Activated gamma-delta T cell treated with Interleukin-2 at 50 U/mL for 16 hours (primary cell): ENCODE measurements around the gene GOLGA6B.
"Not testable (repeated sequence)": the region's sequence is repeated elsewhere in the genome, so short reads cannot be mapped to it uniquely, and the experiment has no call there.

Source experiments
- DNase-seq: peaks from one replicate; pipeline ENCODE4 v3.0.0-alpha.2; 2020

The GOLGA6B gene

GRCh38 chr15:72669803-72670202 lies 15.3 kb downstream of the GOLGA6B start:
- DNase-seq: not testable (repeated sequence)

GRCh38 chr15:72670656-72671352 lies 16.3 kb downstream of the GOLGA6B start:
- DNase-seq: peak; percentile 60

GRCh38 chr15:72671525-72671924 lies 17.0 kb downstream of the GOLGA6B start:
- DNase-seq: no peak

GRCh38 chr15:72676838-72677237 lies 22.3 kb downstream of the GOLGA6B start:
- no peak for DNase-seq

- DNase-seq: no peak
These were observed 26.4 kb downstream of the GOLGA6B start for GRCh38 chr15:72680931-72681330.

GRCh38 chr15:72682772-72683171 lies 28.3 kb downstream of the GOLGA6B start:
- DNase-seq: no peak

GRCh38 chr15:72685301-72685924 lies 30.9 kb downstream of the GOLGA6B start:
- no peak for DNase-seq

- peak; percentile 84 for DNase-seq
These were observed 31.7 kb downstream of the GOLGA6B start, which contains the start of the genes BBS4 and HIGD2B for GRCh38 chr15:72685925-72686794. TSS of gene BBS4 (plus strand) at chr15:72686207. CDS start at chr15:72686228, 21 bp downstream. TSS of gene HIGD2B (minus strand) at chr15:72686182. CDS start at chr15:72676374, 9,808 bp downstream.

GRCh38 chr15:72688697-72689096 lies 34.2 kb downstream of the GOLGA6B start:
- no peak for DNase-seq

GRCh38 chr15:72690938-72691337 lies 36.4 kb downstream of the GOLGA6B start:
- DNase-seq: no peak

GRCh38 chr15:72698938-72699337 lies 44.4 kb downstream of the GOLGA6B start:
- no peak for DNase-seq

- no peak for DNase-seq
These were observed 45.6 kb downstream of the GOLGA6B start for GRCh38 chr15:72700076-72700475.

GRCh38 chr15:72706266-72706665 lies 51.8 kb downstream of the GOLGA6B start:
- DNase-seq: no peak

- DNase-seq: not testable (repeated sequence)
These were observed 54.2 kb downstream of the GOLGA6B start for GRCh38 chr15:72708551-72709303.
